MCF 10A (cell line): Measurements from ENCODE around the gene MRGPRX3. TPM values are rescaled to one million over a fixed set of nuclear protein-coding genes. Genes with fewer than 3 reads are reported as not detected.

ENCODE experiments used
- Bru-seq: library from RNA; stranded (reverse); fragments of 400-500 nt; gene quantifications from one replicate; lab custom pipeline; 2021; lab: Mats Ljungman, UMichigan
- BruChase-seq, 2 experiments: library from RNA; stranded (reverse); fragments of 400-500 nt; gene quantifications; one replicate each; lab custom pipeline; 2021; lab: Mats Ljungman, UMichigan
- BruUV-seq: library from RNA; stranded (reverse); fragments of 400-500 nt; replicated peaks from 2 replicates; lab custom pipeline; 2021; lab: Mats Ljungman, UMichigan
- CTCF ChIA-PET: fragments of 300-600 bp; sonication (Branson Sonifier 250); formaldehyde crosslinking; extraction: SDS; loops from one replicate; lab custom pipeline; 2021; ENCODE audit warnings: antibody characterized with exemption, inconsistent platforms; lab: Yijun Ruan, JAX
- POLR2A ChIA-PET: fragments of 300-600, 350-650 bp; sonication (Branson Sonifier 250); formaldehyde crosslinking; extraction: SDS; loops from one replicate; lab custom pipeline; 2020; ENCODE audit warnings: antibody characterized with exemption, inconsistent platforms; lab: Yijun Ruan, JAX
- DNase-seq: peaks from one replicate; pipeline ENCODE4 v3.0.0-alpha.2; 2018; ENCODE audit not compliant: unreplicated experiment
- H3K27ac Mint-ChIP-seq: one replicate; pipeline ENCODE4 v1.8.0; 2022; ENCODE audit warnings: mild to moderate bottlenecking, low read depth, mixed read lengths; ENCODE audit not compliant: unreplicated experiment
- H3K27me3 Mint-ChIP-seq: one replicate; pipeline ENCODE4 v1.8.0; 2022; ENCODE audit warnings: mixed read lengths; ENCODE audit not compliant: insufficient read depth, unreplicated experiment
- H3K36me3 Mint-ChIP-seq: one replicate; pipeline ENCODE4 v1.8.0; 2022; ENCODE audit warnings: mild to moderate bottlenecking, moderate library complexity, mixed read lengths; ENCODE audit not compliant: insufficient read depth, unreplicated experiment
- H3K4me1 Mint-ChIP-seq: one replicate; pipeline ENCODE4 v1.8.0; 2022; ENCODE audit warnings: mixed read lengths; ENCODE audit not compliant: insufficient read depth, unreplicated experiment
- H3K4me3 Mint-ChIP-seq: one replicate; pipeline ENCODE4 v1.8.0; 2022; ENCODE audit warnings: mild to moderate bottlenecking, moderate library complexity, mixed read lengths; ENCODE audit not compliant: unreplicated experiment
- H3K9me3 Mint-ChIP-seq: one replicate; pipeline ENCODE4 v1.8.0; 2022; ENCODE audit warnings: mixed read lengths; ENCODE audit not compliant: unreplicated experiment
- CTCF ChIP-seq: fragments of 200-600 bp; IDR thresholded peaks from one replicate; pipeline ENCODE4 v1.8.0; 2022; ENCODE audit warnings: antibody characterized with exemption, mild to moderate bottlenecking; ENCODE audit not compliant: unreplicated experiment
- intact Hi-C: fragments of 100-400 bp; cut with micrococcal nuclease; formaldehyde crosslinking; loops from 2 replicates; pipeline ENCODE4 v1.14.1; 2022
- long read RNA-seq: library from polyadenylated mRNA; stranded (forward); transcript quantifications from one replicate; pipeline ENCODE4 v2.0.0, GENCODE V29; 2022
- total RNA-seq: library from RNA; stranded (reverse); gene quantifications from 2 replicates; pipeline ENCODE4 v1.2.3, GENCODE V29; 2022

MRGPRX3 gene
- 0.34 and 0.79 TPM in 2 replicates for total RNA-seq
- percentile 6 among the genes with signal in this experiment for Bru-seq, nascent RNA
- percentile 18 among the genes with signal in this experiment for BruChase-seq, experiment 1, labeled RNA remaining after a 6-hour chase
- percentile 14 among the genes with signal in this experiment for BruChase-seq, experiment 2, labeled RNA remaining after a 2-hour chase
- long read RNA-seq = 0 reads

GRCh38 chr11:18132341-18132740 lies at the start of gene MRGPRX3:
MRGPRX3 (plus strand) TSS chr11:18132571; CDS start chr11:18137203, 4,632 bp downstream.
- H3K36me3 Mint-ChIP-seq = peaks cover 4% of the 10 kb centered on the region
- BruUV-seq = no TSS peak

DNA sequence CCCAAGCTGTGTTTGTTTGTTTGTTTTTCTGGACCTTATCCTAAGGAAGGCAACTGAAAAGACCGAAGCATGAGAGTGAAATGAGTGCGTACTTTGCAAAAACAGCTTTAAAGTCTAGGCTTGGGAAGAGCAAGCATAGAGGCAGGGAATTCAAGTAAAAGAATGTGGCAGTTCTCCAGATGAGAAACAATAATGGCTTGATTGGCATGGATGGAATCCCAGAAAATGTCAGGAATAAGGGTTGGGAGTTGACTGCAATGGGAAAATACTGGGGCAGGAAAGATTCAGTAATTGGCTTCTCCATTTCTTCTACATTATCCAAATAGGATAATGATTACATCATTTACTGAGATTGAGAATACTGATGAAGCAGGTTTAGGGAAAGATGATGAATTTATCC lies 44.0 kb upstream of the MRGPRX3 start:
- no peak for TF ChIP-seq CTCF
- CTCF ChIA-PET = interaction anchor here (1.3 to 3.6 kb wide), 2 partner anchors 17 to 27 kb away, joined by 6 to 14 read pairs; partner anchors contain the start of gene SAAL1
- Mint-ChIP-seq H3K27ac (peak overlapping the region; percentile 46), H3K4me3 (no peak overlapping the region), H3K36me3 (peaks cover 85% of the 10 kb centered on the region), H3K27me3 (no peaks in the 10 kb centered on the region), H3K9me3 (no peaks in the 10 kb centered on the region), H3K4me1 (no peaks in the 10 kb centered on the region)
- intact Hi-C loops = no loop called here
- no peak for DNase-seq
- POLR2A ChIA-PET = no interaction called here
- no TSS peak for BruUV-seq

More at GRCh38 chr11:18132341-18132740, at the start of gene MRGPRX3:
- DNase-seq = peak; percentile 33
- Mint-ChIP-seq H3K4me1 (no peaks in the 10 kb centered on the region), H3K9me3 (no peaks in the 10 kb centered on the region), H3K27me3 (no peaks in the 10 kb centered on the region), H3K4me3 (no peak within 1 kb of the TSS), H3K27ac (no peak within 1 kb of the TSS)
- no peak for TF ChIP-seq CTCF
- ChIA-PET POLR2A (interaction anchor here (0.6 kb wide), 1 partner anchor 19 kb away, joined by 3 read pairs; no protein-coding TSS in a partner anchor), CTCF (interaction anchor here (0.5 kb wide), 1 partner anchor 272 kb away, joined by 3 read pairs; no protein-coding TSS in a partner anchor)
- intact Hi-C loops = no loop called here

DNA sequence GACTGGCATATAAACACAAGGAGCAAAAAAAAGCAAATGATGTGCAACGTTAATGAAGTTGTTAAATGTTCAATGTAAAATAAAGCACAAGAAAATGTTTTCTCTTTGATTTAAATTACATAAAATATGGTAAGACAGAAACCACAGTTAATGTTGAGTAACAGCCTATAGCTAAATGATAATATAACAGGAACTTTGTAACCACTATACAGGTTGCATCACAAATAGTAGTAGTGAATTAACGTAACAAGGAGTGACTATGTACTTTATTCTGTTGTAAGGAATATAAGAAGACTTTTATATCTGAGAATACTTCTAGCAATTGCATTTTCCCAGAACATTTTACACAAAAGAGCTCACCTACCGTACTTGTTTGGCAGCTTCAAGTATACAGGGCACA lies 43.4 kb upstream of the MRGPRX3 start:
- no peaks in the 10 kb centered on the region for H3K4me1 Mint-ChIP-seq
- intact Hi-C loops = no loop called here
- H3K9me3 Mint-ChIP-seq = no peaks in the 10 kb centered on the region
- TF ChIP-seq CTCF = no peak
- ChIA-PET CTCF (interaction anchor here (1.1 to 3.6 kb wide), 4 partner anchors 8 to 98 kb away, joined by 3 to 14 read pairs (median 5); partner anchors contain the start of gene SAAL1), POLR2A (interaction anchor here (1.5 kb wide), 1 partner anchor 8 kb away, joined by 5 read pairs; no protein-coding TSS in a partner anchor)
- H3K36me3 Mint-ChIP-seq = peaks cover 87% of the 10 kb centered on the region
- no TSS peak for BruUV-seq
- no peak overlapping the region for H3K4me3 Mint-ChIP-seq
- no peak overlapping the region for H3K27ac Mint-ChIP-seq
- H3K27me3 Mint-ChIP-seq = no peaks in the 10 kb centered on the region
- DNase-seq = no peak

GRCh38 chr11:18091731-18092130 lies 40.6 kb upstream of the MRGPRX3 start:
- TF ChIP-seq CTCF = no peak
- Mint-ChIP-seq H3K27ac (no peak overlapping the region), H3K4me1 (no peaks in the 10 kb centered on the region), H3K36me3 (peaks cover 77% of the 10 kb centered on the region), H3K27me3 (no peaks in the 10 kb centered on the region), H3K4me3 (no peak overlapping the region), H3K9me3 (no peaks in the 10 kb centered on the region)
- no peak for DNase-seq
- no TSS peak for BruUV-seq
- CTCF ChIA-PET = no interaction called here
- POLR2A ChIA-PET = no interaction called here
- intact Hi-C loops = no loop called here
